Measurements from ENCODE around the gene SLC25A22. TPM values are rescaled to one million over a fixed set of nuclear protein-coding genes. Genes with fewer than 3 reads are reported as not detected.

The SLC25A22 gene
- total and polyA plus RNA-seq, 9 of the 15 experiments (the other 6 are each of a cell fraction or from before 2014, with no cell fraction given), result 0.41 to 55.4 (median 11.4) TPM

GRCh38 chr11:819129-819931, 21.2 kb upstream of the SLC25A22 start (continued):
- TF ChIP-seq TAF7 (tag; IDR thresholded peaks at IDR 0.05) (no peak), EP400 (IDR thresholded peaks at IDR 0.05) (peak; percentile 26; the same call in 1 of the 2 replicates), E4F1 (CRISPR knock-in tag; IDR thresholded peaks at IDR 0.05; ENCODE audit: borderline replicate concordance) (no peak), RB1 (IDR thresholded peaks at IDR 0.05; ENCODE audit: low read depth) (peak; percentile 91), ZMIZ1 (IDR thresholded peaks at IDR 0.05; ENCODE audit: low read depth in 2 of 2, low read length in 2 of 2) (0 out of 4 replicates have a peak, but pooled peaks of 1 of the 2 experiments have one; percentile 46), CBFA2T2 (conservative IDR thresholded peaks at IDR 0.05) (no peak), SAP30 (IDR thresholded peaks at IDR 0.05; ENCODE audit: borderline replicate concordance, insufficient read depth, low read depth, low read length, poor library complexity, severe bottlenecking) (peak; percentile 88), POLR3A (IDR thresholded peaks at IDR 0.05; ENCODE audit: borderline replicate concordance, extremely low read depth, insufficient read depth, insufficient read length) (no peak), TBP (optimal IDR thresholded peaks at IDR 0.05; ENCODE audit: low read depth, low read length) (peak; percentile 97), ZBTB11 (CRISPR knock-in tag; IDR thresholded peaks at IDR 0.05) (peak in 1 of 3 experiments; percentile 77; a peak in 1 of 6 replicates), RBFOX2 (IDR thresholded peaks at IDR 0.05; ENCODE audit: low read depth, low read length) (peak; percentile 91), CHD2 (IDR thresholded peaks at IDR 0.05; ENCODE audit: low read depth, low read length) (peak; percentile 79), LCOR (CRISPR knock-in tag; IDR thresholded peaks at IDR 0.05) (no peak), NFIC (IDR thresholded peaks at IDR 0.05) (peak; percentile 15; the same call in 1 of the 2 replicates), SP1 (CRISPR knock-in tag; IDR thresholded peaks at IDR 0.05) (peak; percentile 75), ZNF282 (CRISPR knock-in tag; IDR thresholded peaks at IDR 0.05) (peak; percentile 77; the same call in 1 of the 2 replicates), NONO (IDR thresholded peaks at IDR 0.05; ENCODE audit: low read depth in 2 of 2, low read length in 1 of 2) (peak; percentile 81 to 99; a peak in 3 of 4 replicates)

Data from K562 (cell line).